AG04450 (cell line): ENCODE data around the gene BRF1. TPM values are rescaled to one million over a fixed set of nuclear protein-coding genes. Genes with fewer than 3 reads are reported as not detected.

Experiments used
- CTCF ChIA-PET: fragments of 300-600, 350-600 bp; formaldehyde crosslinking; extraction: SDS; loops from one replicate; lab custom pipeline; 2022; ENCODE audit warnings: antibody characterized with exemption, inconsistent platforms; lab: Charles Lee
- POLR2A ChIA-PET: fragments of 350-600 bp; formaldehyde crosslinking; extraction: SDS; loops from one replicate; lab custom pipeline; 2021; ENCODE audit warnings: antibody characterized with exemption, inconsistent platforms; lab: Yijun Ruan, JAX
- DNase-seq: peaks from one replicate; pipeline ENCODE4 v3.0.0-alpha.2; 2011; ENCODE audit warnings: low read depth, low spot score
- H3K27ac ChIP-seq: one replicate; pipeline ENCODE4 v1.5.1; 2012; ENCODE audit warnings: low read depth, low read length, control low read depth
- H3K27me3 ChIP-seq: one replicate; pipeline ENCODE4 v1.6.0; 2012; ENCODE audit warnings: low read length; ENCODE audit not compliant: control insufficient read depth, insufficient read depth
- H3K4me3 ChIP-seq: 2 replicates; pipeline ENCODE4 v1.5.1; 2011; ENCODE audit warnings: mild to moderate bottlenecking, low read depth, low read length, control low read depth
- H3K9me3 ChIP-seq: 2 replicates; pipeline ENCODE4 v1.5.1; 2012; ENCODE audit warnings: low read length; ENCODE audit not compliant: control insufficient read depth, insufficient read depth
- CTCF ChIP-seq: IDR thresholded peaks from 2 replicates; pipeline ENCODE4 v1.5.1; 2011; ENCODE audit warnings: low read depth, low read length, control low read depth, inconsistent platforms
- polyA plus RNA-seq: library from polyadenylated mRNA; depleted of rRNA; stranded (reverse); fragments of >200 nt; gene quantifications from 2 replicates; pipeline ENCODE4 v1.2.3, GENCODE V29; 2011

The BRF1 gene
- polyA plus RNA-seq, 1 experiment: 6.3 TPM

GRCh38 chr14:105257464-105257863, 43.3 kb downstream of the BRF1 start:
- ChIA-PET CTCF (no interaction called here), POLR2A (no interaction called here)
- Histone ChIP-seq H3K27me3 (no peaks in the 10 kb centered on the region), H3K27ac (no peak overlapping the region), H3K9me3 (no peaks in the 10 kb centered on the region; the same call in 1 of the 2 replicates), H3K4me3 (no peak overlapping the region)
- TF ChIP-seq CTCF: no peak
- no peak for DNase-seq

- no peaks in the 10 kb centered on the region for H3K9me3 ChIP-seq
- no peaks in the 10 kb centered on the region for H3K27me3 ChIP-seq
- TF ChIP-seq CTCF: no peak
- H3K4me3 ChIP-seq: no peak overlapping the region
- no peak overlapping the region for H3K27ac ChIP-seq
- ChIA-PET POLR2A (no interaction called here), CTCF (no interaction called here)
- no peak for DNase-seq
Observed at GRCh38 chr14:105256292-105256960, 44.4 kb downstream of the BRF1 start.

- CTCF ChIA-PET: no interaction called here
- Histone ChIP-seq H3K4me3 (no peak overlapping the region), H3K27me3 (no peaks in the 10 kb centered on the region), H3K9me3 (no peaks in the 10 kb centered on the region), H3K27ac (peak overlapping the region; percentile 47)
- no peak for DNase-seq
- TF ChIP-seq CTCF: no peak
- POLR2A ChIA-PET: interaction anchor here (0.6 to 1.1 kb wide), 2 partner anchors 46 to 189 kb away, joined by 4 to 6 read pairs; partner anchors contain the start of gene BRF1
Observed at GRCh38 chr14:105255021-105255507, 45.7 kb downstream of the BRF1 start.

GRCh38 chr14:105253329-105253682, 47.5 kb downstream of the BRF1 start:
- DNase-seq: no peak
- Histone ChIP-seq H3K27ac (no peak overlapping the region), H3K4me3 (no peak overlapping the region), H3K27me3 (no peaks in the 10 kb centered on the region), H3K9me3 (no peaks in the 10 kb centered on the region; the same call in 1 of the 2 replicates)
- CTCF ChIA-PET: no interaction called here
- TF ChIP-seq CTCF: no peak
- POLR2A ChIA-PET: no interaction called here

- Histone ChIP-seq H3K9me3 (no peaks in the 10 kb centered on the region; the same call in 1 of the 2 replicates), H3K27me3 (no peaks in the 10 kb centered on the region), H3K27ac (no peak overlapping the region), H3K4me3 (no peak overlapping the region)
- no peak for DNase-seq
- ChIA-PET POLR2A (no interaction called here), CTCF (interaction anchor here (1.2 kb wide), 1 partner anchor 50 kb away, joined by 3 read pairs; no protein-coding TSS in a partner anchor)
- no peak for TF ChIP-seq CTCF
Observed at GRCh38 chr14:105252552-105253328, 48.1 kb downstream of the BRF1 start.
